Measurements from ENCODE around the gene WDFY4. TPM values are rescaled to one million over a fixed set of nuclear protein-coding genes. Genes with fewer than 3 reads are reported as not detected.

The WDFY4 gene
- polyA plus RNA-seq, 1 of the 3 experiments (the other 2 are of a cell fraction) = not detected

GRCh38 chr10:48692748-48693147, 8.1 kb downstream of the WDFY4 start:
- CTCF ChIA-PET = no interaction called here

More at GRCh38 chr10:48692748-48693147, 8.1 kb downstream of the WDFY4 start:
- Histone ChIP-seq H3K9me2 (no peaks in the 10 kb centered on the region), H3K79me2 (ENCODE audit: insufficient read depth) (no peaks in the 10 kb centered on the region), H3K27ac (ENCODE audit: low read depth in 2 of 2, low read length in 1 of 2) (no peak overlapping the region), H3K9ac (no peak overlapping the region), H3K36me3 (replicated peaks in 1 of 2; ENCODE audit: control insufficient read depth in 1 of 2, insufficient read depth in 2 of 2, low read length in 1 of 2) (no peaks in the 10 kb centered on the region), H3K27me3 (ENCODE audit: insufficient read depth) (no peaks in the 10 kb centered on the region), H3K4me2 (no peak overlapping the region), H3K9me3 (no peaks in the 10 kb centered on the region), H4K20me1 (ENCODE audit: insufficient read depth) (no peaks in the 10 kb centered on the region), H3F3A (replicated peaks; ENCODE audit: insufficient read depth) (no peaks in the 10 kb centered on the region), H3K4me1 (ENCODE audit: control insufficient read depth in 1 of 2, insufficient read depth in 2 of 2, low read depth in 1 of 2, low read length in 1 of 2) (peaks cover 0 to 11% of the 10 kb centered on the region in 2 experiments; a peak in 1 of 4 replicates), H3K4me3 (ENCODE audit: low read depth in 2 of 2, low read length in 1 of 2) (no peak overlapping the region), H2AFZ (ENCODE audit: low read depth) (no peak overlapping the region)
- POLR2A ChIA-PET = no interaction called here
- no peak for DNase-seq
- 40% methylated on average over 4 of the region's 4 CpGs for WGBS (ENCODE audit: low lambda C conversion rate)
- TF ChIP-seq REST (IDR thresholded peaks at IDR 0.05; ENCODE audit: low read depth, low read length) (no peak), EZH2phosphoT487 (IDR thresholded peaks at IDR 0.05; ENCODE audit: borderline replicate concordance, low read depth) (no peak), ZBTB33 (IDR thresholded peaks at IDR 0.05; ENCODE audit: borderline replicate concordance, low read depth) (no peak), GATA2 (CRISPR knock-in tag; IDR thresholded peaks at IDR 0.05) (peak; percentile 46; the same call in 1 of the 2 replicates), FOXJ3 (CRISPR knock-in tag; IDR thresholded peaks at IDR 0.05) (no peak), RXRA (IDR thresholded peaks at IDR 0.05; ENCODE audit: borderline replicate concordance, low read depth) (no peak), RFX5 (IDR thresholded peaks at IDR 0.05; ENCODE audit: low read length) (no peak), YY1 (IDR thresholded peaks at IDR 0.05; ENCODE audit: low read depth) (no peak), NFIC (IDR thresholded peaks at IDR 0.05; ENCODE audit: borderline replicate concordance) (no peak)
